Osteoblast (primary cell): Measurements from ENCODE around the gene TRMT1. TPM values are rescaled to one million over a fixed set of nuclear protein-coding genes. Genes with fewer than 3 reads are reported as not detected.
"Not testable (repeated sequence)": the region's sequence is repeated elsewhere in the genome, so short reads cannot be mapped to it uniquely, and the experiment has no call there.

ENCODE experiments used
- DNase-seq: peaks from one replicate; pipeline ENCODE4 v3.0.0; 2011; ENCODE audit warnings: low spot score, mixed read lengths; ENCODE audit not compliant: insufficient read length; ENCODE audit errors: missing footprints
- H2AFZ ChIP-seq: 2 replicates; pipeline ENCODE4 v1.6.0; 2011; ENCODE audit warnings: mild to moderate bottlenecking, low read length
- H3K27ac ChIP-seq: 2 replicates; pipeline ENCODE4 v1.5.1; 2011; ENCODE audit warnings: mild to moderate bottlenecking, low read depth, low read length, moderate library complexity
- H3K27me3 ChIP-seq: 2 replicates; pipeline ENCODE4 v1.6.0; 2012; ENCODE audit warnings: mild to moderate bottlenecking, control low read depth, inconsistent platforms, low read length, moderate library complexity; ENCODE audit not compliant: insufficient read depth
- H3K36me3 ChIP-seq: 2 replicates; pipeline ENCODE4 v1.5.1; 2011; ENCODE audit warnings: mild to moderate bottlenecking, low read length, control low read depth, moderate library complexity; ENCODE audit not compliant: insufficient read depth
- H3K4me1 ChIP-seq: 2 replicates; pipeline ENCODE4 v1.5.1; 2011; ENCODE audit warnings: mild to moderate bottlenecking, low read length, control low read depth, moderate library complexity; ENCODE audit not compliant: insufficient read depth
- H3K4me2 ChIP-seq: 2 replicates; pipeline ENCODE4 v1.6.0; 2011; ENCODE audit warnings: mild to moderate bottlenecking, low read length; ENCODE audit not compliant: insufficient read depth
- H3K4me3 ChIP-seq: fragments of 200-600 bp; sonication (generic); 3 replicates; pipeline ENCODE4 v1.5.1; 2012; ENCODE audit warnings: mild to moderate bottlenecking, low read length, inconsistent platforms; ENCODE audit not compliant: insufficient read depth
- H3K79me2 ChIP-seq: 2 replicates; pipeline ENCODE4 v1.6.0; 2012; ENCODE audit warnings: mild to moderate bottlenecking, low read length, control low read depth, inconsistent platforms; ENCODE audit not compliant: insufficient read depth
- H3K9me3 ChIP-seq: 2 replicates; pipeline ENCODE4 v1.5.1; 2011; ENCODE audit warnings: low read depth, low read length, control low read depth
- H4K20me1 ChIP-seq: 2 replicates; pipeline ENCODE4 v1.6.0; 2012; ENCODE audit warnings: mild to moderate bottlenecking, low read length, control low read depth; ENCODE audit not compliant: insufficient read depth
- CTCF ChIP-seq: IDR thresholded peaks from 2 replicates; pipeline ENCODE4 v1.5.1; 2011; ENCODE audit warnings: mild to moderate bottlenecking, low read depth, low read length, moderate library complexity; ENCODE audit errors: extremely low read depth
- total RNA-seq: library from RNA; depleted of rRNA; stranded (reverse); fragments of >200 nt; gene quantifications from 2 replicates; pipeline ENCODE4 v1.2.3, GENCODE V29; 2012

TRMT1 gene
- total RNA-seq, 1 donor: 29.7 TPM

- peak overlapping the region; percentile 90 for H2AFZ ChIP-seq
- H3K79me2 ChIP-seq: peaks cover 52% of the 10 kb centered on the region
Measured at GRCh38 chr19:13149628-13150186, 33.2 kb upstream of the TRMT1 start.

DNA sequence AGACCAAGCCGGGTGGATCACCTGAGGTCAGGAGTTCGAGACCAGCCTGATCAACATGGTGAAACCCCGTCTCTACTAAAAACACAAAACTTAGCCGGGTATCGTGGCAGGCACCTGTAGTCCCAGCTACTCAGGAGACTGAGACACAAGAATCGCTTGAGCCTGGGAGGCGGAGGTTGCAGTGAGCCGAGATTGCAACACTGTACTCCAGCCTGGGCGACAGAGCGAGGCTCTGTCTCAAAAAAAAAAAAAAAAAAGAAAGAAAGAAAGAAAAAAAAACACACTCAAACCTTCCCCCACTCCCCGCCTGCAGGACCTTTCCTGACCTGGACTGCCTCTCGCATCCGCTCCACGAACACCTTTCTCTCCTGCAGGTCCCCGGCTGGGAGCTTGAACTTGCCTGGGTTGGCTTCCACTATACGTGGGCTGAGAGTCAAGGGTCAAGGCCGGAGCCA, 32.7 kb upstream of the TRMT1 start:
- peaks cover 51% of the 10 kb centered on the region for H3K79me2 ChIP-seq
- H3K4me1 ChIP-seq: peaks cover 18% of the 10 kb centered on the region
- H2AFZ ChIP-seq: peak overlapping the region; percentile 90
- H3K4me2 ChIP-seq: peak overlapping the region; percentile 97
- H3K4me3 ChIP-seq: peak overlapping the region; percentile 97
- peaks cover 13% of the 10 kb centered on the region for H4K20me1 ChIP-seq
- not testable (repeated sequence) for H3K9me3 ChIP-seq, H3K27me3 ChIP-seq, H3K36me3 ChIP-seq
- DNase-seq: peak; percentile 61
- H3K27ac ChIP-seq: peak overlapping the region; percentile 96

More at GRCh38 chr19:13149628-13150186, 33.2 kb upstream of the TRMT1 start:
- TF ChIP-seq CTCF: no peak
- no peaks in the 10 kb centered on the region for H3K9me3 ChIP-seq
- H3K4me2 ChIP-seq: peak overlapping the region; percentile 97
- peak; percentile 84 for DNase-seq
- peaks cover 20% of the 10 kb centered on the region for H3K4me1 ChIP-seq
- H3K27ac ChIP-seq: peak overlapping the region; percentile 96
- peak overlapping the region; percentile 97 for H3K4me3 ChIP-seq
- H3K36me3 ChIP-seq: peaks cover under 1% of the 10 kb centered on the region
- no peaks in the 10 kb centered on the region for H3K27me3 ChIP-seq
- H4K20me1 ChIP-seq: peaks cover 17% of the 10 kb centered on the region

DNA sequence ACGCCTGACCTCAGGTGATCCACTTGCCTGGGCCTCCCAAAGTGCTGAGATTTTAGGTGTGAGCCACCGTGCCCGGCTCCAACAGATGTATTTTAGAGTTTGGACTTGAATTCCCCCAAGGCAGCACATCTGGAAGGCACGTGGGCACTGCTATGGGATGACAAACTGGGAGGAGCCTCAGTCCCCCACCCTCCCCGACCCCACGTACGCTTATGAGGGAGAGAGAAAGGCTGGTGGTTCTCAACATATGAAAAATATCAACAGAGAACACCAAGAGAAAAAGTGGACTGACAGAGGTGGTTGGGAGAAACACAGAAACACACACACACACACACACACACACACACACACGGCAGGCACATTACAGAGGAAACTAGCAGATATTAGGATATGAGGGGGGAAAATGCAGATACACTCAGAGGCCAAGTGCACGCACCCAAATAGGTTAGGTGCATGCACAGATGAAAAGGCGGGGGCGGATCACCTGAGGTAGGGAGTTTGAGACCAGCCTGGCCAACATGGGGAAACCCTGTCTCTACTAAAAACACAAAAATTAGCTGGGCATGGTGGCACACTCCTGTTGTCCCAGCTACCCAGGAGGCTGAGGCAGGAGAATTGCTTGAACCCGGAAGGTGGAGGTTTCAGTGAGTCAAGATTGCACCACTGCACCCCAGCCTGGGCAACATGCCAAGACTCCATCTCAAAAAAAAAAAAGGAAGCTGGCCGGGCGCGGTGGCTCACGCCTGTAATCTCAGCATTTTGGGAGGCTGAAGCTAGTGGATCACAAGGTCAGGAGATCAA, 30.4 kb upstream of the TRMT1 start:
- Histone ChIP-seq H3K4me2 (no peak overlapping the region), H3K36me3 (peaks cover 8% of the 10 kb centered on the region), H3K4me1 (peaks cover 24% of the 10 kb centered on the region), H2AFZ (no peak overlapping the region), H3K27ac (no peak overlapping the region), H4K20me1 (no peaks in the 10 kb centered on the region), H3K9me3 (no peaks in the 10 kb centered on the region), H3K27me3 (no peaks in the 10 kb centered on the region), H3K79me2 (peaks cover 35% of the 10 kb centered on the region), H3K4me3 (no peak overlapping the region)
- DNase-seq: peak; percentile 73
- TF ChIP-seq CTCF: no peak

GRCh38 chr19:13139633-13140311, 23.2 kb upstream of the TRMT1 start:
- Histone ChIP-seq H3K79me2 (peaks cover 48% of the 10 kb centered on the region), H4K20me1 (peaks cover 11% of the 10 kb centered on the region), H2AFZ (no peak overlapping the region), H3K4me2 (no peak overlapping the region), H3K4me1 (peaks cover 13% of the 10 kb centered on the region), H3K27ac (no peak overlapping the region), H3K27me3 (no peaks in the 10 kb centered on the region), H3K9me3 (no peaks in the 10 kb centered on the region), H3K4me3 (no peak overlapping the region), H3K36me3 (peaks cover 37% of the 10 kb centered on the region)
- peak; percentile 84 for DNase-seq
- TF ChIP-seq CTCF: no peak
